DMS153 (cell line): ENCODE measurements around the gene VAV2.
"Not testable (repeated sequence)": the region's sequence is repeated elsewhere in the genome, so short reads cannot be mapped to it uniquely, and the experiment has no call there.

ENCODE experiments used
- DNase-seq: peaks from one replicate; lab custom pipeline; 2025; lab: John Stamatoyannopoulos, UW

VAV2 gene

GRCh38 chr9:133995012-133995896 lies 3.1 kb upstream of the VAV2 start:
- no peak for DNase-seq

GRCh38 chr9:133994353-133995011 lies 2.4 kb upstream of the VAV2 start:
- peak; percentile 25 for DNase-seq

- DNase-seq, result no peak
Measured at GRCh38 chr9:133993635-133994253, 1.6 kb upstream of the VAV2 start.

GRCh38 chr9:133992780-133993634 lies 883 bp upstream of the VAV2 start:
- peak; percentile 47 for DNase-seq

GRCh38 chr9:133991214-133991921 lies 756 bp downstream of the VAV2 start:
- no peak for DNase-seq

GRCh38 chr9:133990366-133991213 lies 1.5 kb downstream of the VAV2 start:
- no peak for DNase-seq

- no peak for DNase-seq
Measured at GRCh38 chr9:133989625-133990365, 2.3 kb downstream of the VAV2 start.

- not testable (repeated sequence) for DNase-seq
Measured at GRCh38 chr9:133988771-133989170, 3.4 kb downstream of the VAV2 start.

- no peak for DNase-seq
Measured at GRCh38 chr9:133987946-133988665, 4.0 kb downstream of the VAV2 start.

GRCh38 chr9:133987446-133987788 lies 4.7 kb downstream of the VAV2 start:
- DNase-seq, result no peak

GRCh38 chr9:133986774-133987445 lies 5.2 kb downstream of the VAV2 start:
- no peak for DNase-seq

GRCh38 chr9:133986061-133986460 lies 6.1 kb downstream of the VAV2 start:
- DNase-seq, result no peak

- no peak for DNase-seq
Measured at GRCh38 chr9:133982971-133983720, 9.0 kb downstream of the VAV2 start.

GRCh38 chr9:133981958-133982681 lies 10.0 kb downstream of the VAV2 start:
- no peak for DNase-seq

GRCh38 chr9:133981589-133981957 lies 10.6 kb downstream of the VAV2 start:
- no peak for DNase-seq

GRCh38 chr9:133980864-133981588 lies 11.1 kb downstream of the VAV2 start:
- no peak for DNase-seq
